Osteocyte (in vitro differentiated cells): ENCODE results near the gene INTS6L. TPM values are rescaled to one million over a fixed set of nuclear protein-coding genes. Genes with fewer than 3 reads are reported as not detected.

Experiments
- DNase-seq: peaks from one replicate; pipeline ENCODE4 v3.0.0; 2021; ENCODE audit warnings: mixed read lengths; ENCODE audit not compliant: unreplicated experiment; ENCODE audit errors: extremely low spot score
- H3K27ac Mint-ChIP-seq: one replicate; pipeline ENCODE4 v1.8.0; 2021; ENCODE audit warnings: mild to moderate bottlenecking, mixed read lengths; ENCODE audit not compliant: unreplicated experiment
- H3K27me3 Mint-ChIP-seq: one replicate; pipeline ENCODE4 v1.8.0; 2021; ENCODE audit warnings: mixed read lengths; ENCODE audit not compliant: unreplicated experiment
- H3K36me3 Mint-ChIP-seq: one replicate; pipeline ENCODE4 v1.8.0; 2021; ENCODE audit warnings: mixed read lengths; ENCODE audit not compliant: unreplicated experiment
- H3K4me1 Mint-ChIP-seq: one replicate; pipeline ENCODE4 v1.8.0; 2021; ENCODE audit warnings: mixed read lengths; ENCODE audit not compliant: unreplicated experiment
- H3K4me3 Mint-ChIP-seq: one replicate; pipeline ENCODE4 v1.8.0; 2021; ENCODE audit warnings: mild to moderate bottlenecking, moderate library complexity, mixed read lengths; ENCODE audit not compliant: unreplicated experiment
- H3K9me3 Mint-ChIP-seq: one replicate; pipeline ENCODE4 v1.8.0; 2021; ENCODE audit warnings: mixed read lengths; ENCODE audit not compliant: unreplicated experiment
- total RNA-seq: library from RNA; stranded (reverse); gene quantifications from 2 replicates; pipeline ENCODE4 v1.2.1, GENCODE V29; 2021
- TF ChIP-seq, protein P1 (sequence below): fragments of 200-600 bp; sonication (generic); IDR thresholded peaks from 2 replicates; pipeline ENCODE4 v1.5.0; 2021; ENCODE audit warnings: antibody characterized with exemption, mild to moderate bottlenecking, moderate library complexity

The INTS6L gene
- total RNA-seq, 1 donor from 2014 or later, result 5.3 TPM

DNA sequence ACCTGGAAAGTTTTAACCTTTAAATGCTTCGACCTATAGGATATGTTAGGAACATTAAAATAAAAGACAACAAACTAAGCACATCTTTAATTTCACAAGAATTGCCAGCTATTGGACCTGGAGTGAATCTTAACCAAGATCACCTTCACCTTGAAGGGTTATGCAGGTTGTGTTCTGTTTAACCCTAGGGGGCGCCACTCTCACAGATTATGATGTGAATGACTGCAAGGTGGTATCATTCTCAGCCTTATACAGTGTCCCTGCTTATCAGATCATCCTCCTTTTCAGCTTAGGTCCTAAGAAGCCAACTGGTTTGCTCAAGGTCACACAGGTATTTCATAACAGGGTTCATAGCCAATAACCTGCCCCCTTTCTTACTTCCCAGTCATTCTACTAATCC, 23.5 kb downstream of the INTS6L start:
- peaks cover 2% of the 10 kb centered on the region for H3K36me3 Mint-ChIP-seq
- no peaks in the 10 kb centered on the region for H3K4me1 Mint-ChIP-seq
- H3K4me3 Mint-ChIP-seq, result no peak overlapping the region
- no peaks in the 10 kb centered on the region for H3K27me3 Mint-ChIP-seq
- H3K27ac Mint-ChIP-seq, result no peak overlapping the region
- TF ChIP-seq, protein P1, sequence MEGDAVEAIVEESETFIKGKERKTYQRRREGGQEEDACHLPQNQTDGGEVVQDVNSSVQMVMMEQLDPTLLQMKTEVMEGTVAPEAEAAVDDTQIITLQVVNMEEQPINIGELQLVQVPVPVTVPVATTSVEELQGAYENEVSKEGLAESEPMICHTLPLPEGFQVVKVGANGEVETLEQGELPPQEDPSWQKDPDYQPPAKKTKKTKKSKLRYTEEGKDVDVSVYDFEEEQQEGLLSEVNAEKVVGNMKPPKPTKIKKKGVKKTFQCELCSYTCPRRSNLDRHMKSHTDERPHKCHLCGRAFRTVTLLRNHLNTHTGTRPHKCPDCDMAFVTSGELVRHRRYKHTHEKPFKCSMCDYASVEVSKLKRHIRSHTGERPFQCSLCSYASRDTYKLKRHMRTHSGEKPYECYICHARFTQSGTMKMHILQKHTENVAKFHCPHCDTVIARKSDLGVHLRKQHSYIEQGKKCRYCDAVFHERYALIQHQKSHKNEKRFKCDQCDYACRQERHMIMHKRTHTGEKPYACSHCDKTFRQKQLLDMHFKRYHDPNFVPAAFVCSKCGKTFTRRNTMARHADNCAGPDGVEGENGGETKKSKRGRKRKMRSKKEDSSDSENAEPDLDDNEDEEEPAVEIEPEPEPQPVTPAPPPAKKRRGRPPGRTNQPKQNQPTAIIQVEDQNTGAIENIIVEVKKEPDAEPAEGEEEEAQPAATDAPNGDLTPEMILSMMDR, result peak; percentile 16
- H3K9me3 Mint-ChIP-seq, result peaks cover 9% of the 10 kb centered on the region
- DNase-seq, result no peak

DNA sequence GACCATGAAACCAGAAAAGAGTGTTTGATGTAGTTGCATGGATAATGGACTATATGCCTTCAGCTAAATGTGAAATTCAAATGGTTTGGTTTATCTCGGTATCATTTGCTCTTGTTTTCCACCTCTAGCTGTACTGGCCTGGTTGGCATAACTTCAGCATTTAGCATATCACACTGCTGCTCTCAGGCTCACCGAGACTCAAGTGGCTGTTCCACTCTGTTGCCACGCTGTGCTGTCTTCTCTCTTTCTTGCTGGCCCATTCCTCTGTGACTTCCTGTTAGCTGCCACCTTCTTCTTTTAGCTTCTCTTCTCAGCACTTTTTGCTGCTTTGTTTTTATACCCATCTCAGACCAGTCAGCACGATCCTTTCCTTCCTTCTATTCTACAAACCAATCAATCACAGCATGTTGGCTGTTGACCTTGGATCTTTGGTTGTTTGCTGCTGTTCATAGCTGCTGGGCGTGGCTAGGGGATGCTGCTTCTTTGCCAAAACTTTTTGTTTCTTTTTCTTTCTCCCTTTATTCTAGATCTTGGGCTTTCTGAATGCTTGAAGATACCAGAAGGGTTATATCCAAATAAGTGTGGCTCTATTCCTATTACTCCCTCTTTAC, 24.0 kb downstream of the INTS6L start:
- DNase-seq, result no peak
- Mint-ChIP-seq H3K4me1 (no peaks in the 10 kb centered on the region), H3K36me3 (peaks cover 2% of the 10 kb centered on the region), H3K4me3 (no peak overlapping the region), H3K27me3 (no peaks in the 10 kb centered on the region), H3K27ac (no peak overlapping the region), H3K9me3 (peaks cover 9% of the 10 kb centered on the region)
- TF ChIP-seq, protein P1, result no peak

DNA sequence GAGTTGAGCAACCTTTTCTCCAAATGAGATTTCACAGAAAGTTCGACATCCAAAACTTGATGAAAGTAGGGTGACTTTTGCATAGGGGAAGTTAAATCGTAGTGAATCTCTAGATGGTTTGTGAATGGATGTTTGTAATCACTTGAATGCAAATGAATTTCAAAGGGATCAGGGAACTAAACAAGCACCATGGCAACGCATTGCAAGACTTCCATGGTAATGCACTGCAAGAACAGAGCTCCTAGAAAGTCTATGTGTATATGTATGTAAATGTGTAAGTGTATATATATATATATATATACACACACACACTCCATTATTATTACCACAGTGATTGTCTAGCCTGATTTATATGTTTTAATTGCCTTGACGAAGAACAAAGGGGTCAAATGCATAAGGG, 27.3 kb downstream of the INTS6L start:
- Mint-ChIP-seq H3K27me3 (no peaks in the 10 kb centered on the region), H3K9me3 (peaks cover 9% of the 10 kb centered on the region), H3K36me3 (peaks cover 4% of the 10 kb centered on the region), H3K4me1 (no peaks in the 10 kb centered on the region), H3K4me3 (no peak overlapping the region), H3K27ac (no peak overlapping the region)
- TF ChIP-seq, protein P1, result no peak
- no peak for DNase-seq

DNA sequence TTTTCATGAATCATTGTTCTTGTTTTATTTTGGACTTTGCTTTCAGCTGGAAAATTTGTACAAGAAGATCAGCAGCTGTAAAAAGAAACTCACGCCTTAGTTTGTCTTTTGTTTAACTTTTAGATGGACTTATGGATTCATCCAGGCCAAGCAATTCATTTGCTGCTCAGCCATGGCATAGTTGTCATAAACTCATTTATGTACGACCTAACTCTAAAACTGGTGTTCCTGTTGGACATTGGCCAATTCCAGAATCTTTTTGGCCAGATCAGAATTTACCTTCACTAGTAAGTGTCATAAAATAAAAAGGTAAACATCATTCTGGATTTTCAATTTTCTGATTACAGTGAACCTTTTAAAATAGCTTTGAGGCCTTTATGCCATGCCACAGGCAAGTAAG, 29.1 kb downstream of the INTS6L start:
- Mint-ChIP-seq H3K4me3 (no peak overlapping the region), H3K36me3 (peaks cover 4% of the 10 kb centered on the region), H3K27me3 (no peaks in the 10 kb centered on the region), H3K9me3 (peaks cover 9% of the 10 kb centered on the region), H3K4me1 (no peaks in the 10 kb centered on the region), H3K27ac (no peak overlapping the region)
- TF ChIP-seq, protein P1, result no peak
- DNase-seq, result no peak

DNA sequence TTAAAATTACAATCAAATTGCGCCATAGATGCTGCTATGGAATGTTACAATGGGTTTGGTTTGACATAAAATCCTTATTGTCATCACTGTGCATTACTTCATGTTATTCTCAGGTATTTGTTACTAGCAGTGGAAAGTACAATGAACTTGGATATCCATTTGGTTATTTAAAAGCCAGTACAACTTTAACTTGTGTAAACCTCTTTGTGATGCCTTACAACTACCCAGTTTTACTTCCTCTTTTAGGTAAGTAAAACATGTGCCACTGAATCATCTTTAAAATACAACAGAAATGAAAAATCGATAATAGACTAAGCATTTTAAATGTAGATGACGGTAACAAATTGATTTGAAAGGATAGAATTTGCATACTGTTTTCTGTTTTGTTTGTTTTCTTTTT, 35.6 kb downstream of the INTS6L start:
- H3K4me1 Mint-ChIP-seq, result no peaks in the 10 kb centered on the region
- DNase-seq, result no peak
- no peaks in the 10 kb centered on the region for H3K27me3 Mint-ChIP-seq
- peaks cover 3% of the 10 kb centered on the region for H3K36me3 Mint-ChIP-seq
- no peak overlapping the region for H3K4me3 Mint-ChIP-seq
- no peaks in the 10 kb centered on the region for H3K9me3 Mint-ChIP-seq
- TF ChIP-seq, protein P1, result no peak
- H3K27ac Mint-ChIP-seq, result no peak overlapping the region
